SJSA1 (cell line): Measurements from ENCODE around the gene SCN1A. TPM values are rescaled to one million over a fixed set of nuclear protein-coding genes. Genes with fewer than 3 reads are reported as not detected.
"Not testable (repeated sequence)": the region's sequence is repeated elsewhere in the genome, so short reads cannot be mapped to it uniquely, and the experiment has no call there.

Experiments used
- DNase-seq, 2 experiments: peaks; one replicate each; pipeline ENCODE4 v3.0.0-alpha.2; 2015 to 2020; ENCODE audit warnings: low spot score in 2 of 2, low read depth in 1 of 2
- H3K27ac ChIP-seq: fragments of 250-450 bp; sonication (Bioruptor Pico); 2 replicates; pipeline ENCODE4 v1.5.1; 2020; ENCODE audit warnings: mild to moderate bottlenecking, moderate library complexity
- H3K27me3 ChIP-seq: fragments of 250-450 bp; sonication (Bioruptor Pico); replicated peaks from 2 replicates; pipeline ENCODE4 v1.5.1; 2020; ENCODE audit warnings: mild to moderate bottlenecking, moderate library complexity
- H3K36me3 ChIP-seq: fragments of 250-450 bp; sonication (Bioruptor Pico); 2 replicates; pipeline ENCODE4 v1.5.1; 2020; ENCODE audit warnings: mild to moderate bottlenecking
- H3K4me1 ChIP-seq: fragments of 250-450 bp; sonication (Bioruptor Pico); replicated peaks from 2 replicates; pipeline ENCODE4 v1.6.1; 2021; ENCODE audit warnings: mild to moderate bottlenecking
- H3K4me3 ChIP-seq: fragments of 250-450 bp; sonication (Bioruptor Pico); 2 replicates; pipeline ENCODE4 v1.5.1; 2020; ENCODE audit warnings: mild to moderate bottlenecking
- H3K9me3 ChIP-seq: fragments of 250-450 bp; sonication (Bioruptor Pico); replicated peaks from 2 replicates; pipeline ENCODE4 v1.5.1; 2020; ENCODE audit warnings: mild to moderate bottlenecking
- total RNA-seq: library from RNA; depleted of rRNA; stranded (reverse); fragments of >200 nt; shearing (Covaris generic); gene quantifications from 2 replicates; pipeline ENCODE4 v1.2.3, GENCODE V29; 2014

Gene SCN1A
- total RNA-seq, 1 experiment from 2014 or later = not detected

- no peaks in the 10 kb centered on the region for H3K36me3 ChIP-seq
- H3K27ac ChIP-seq = no peak overlapping the region
- H3K4me1 ChIP-seq = no peaks in the 10 kb centered on the region
- no peaks in the 10 kb centered on the region for H3K9me3 ChIP-seq
- no peaks in the 10 kb centered on the region for H3K27me3 ChIP-seq
- no peak for DNase-seq
- H3K4me3 ChIP-seq = no peak overlapping the region
Observed at GRCh38 chr2:166125557-166125956, 2.3 kb downstream of the SCN1A start.

- no peaks in the 10 kb centered on the region; the same call in 1 of the 2 replicates for H3K27me3 ChIP-seq
Observed at GRCh38 chr2:166118180-166118579, 9.6 kb downstream of the SCN1A start.

GRCh38 chr2:166117491-166117890 lies 10.3 kb downstream of the SCN1A start:
- H3K9me3 ChIP-seq = no peaks in the 10 kb centered on the region
- no peak for DNase-seq
- H3K36me3 ChIP-seq = no peaks in the 10 kb centered on the region
- H3K4me3 ChIP-seq = no peak overlapping the region
- no peak overlapping the region for H3K27ac ChIP-seq
- H3K27me3 ChIP-seq = no peaks in the 10 kb centered on the region; the same call in 1 of the 2 replicates
- no peaks in the 10 kb centered on the region for H3K4me1 ChIP-seq

More at GRCh38 chr2:166118180-166118579, 9.6 kb downstream of the SCN1A start:
- Histone ChIP-seq H3K4me1 (no peaks in the 10 kb centered on the region), H3K36me3 (no peaks in the 10 kb centered on the region), H3K27ac (no peak overlapping the region), H3K4me3 (no peak overlapping the region), H3K9me3 (no peaks in the 10 kb centered on the region)
- no peak for DNase-seq

- no peaks in the 10 kb centered on the region for H3K36me3 ChIP-seq
- H3K4me3 ChIP-seq = no peak overlapping the region
- H3K27me3 ChIP-seq = no peaks in the 10 kb centered on the region; the same call in 1 of the 2 replicates
- H3K27ac ChIP-seq = no peak overlapping the region
- H3K4me1 ChIP-seq = 0 out of 2 replicates have a peak, but pooled peaks cover 3% of the 10 kb centered on the region
- no peak for DNase-seq
- H3K9me3 ChIP-seq = no peaks in the 10 kb centered on the region
Observed at GRCh38 chr2:166115589-166115988, 12.2 kb downstream of the SCN1A start.

GRCh38 chr2:166112193-166112605 lies 15.6 kb downstream of the SCN1A start:
- Histone ChIP-seq H3K27ac (no peak overlapping the region), H3K27me3 (no peaks in the 10 kb centered on the region; the same call in 1 of the 2 replicates), H3K9me3 (no peaks in the 10 kb centered on the region), H3K4me3 (no peak overlapping the region), H3K36me3 (no peaks in the 10 kb centered on the region), H3K4me1 (0 out of 2 replicates have a peak, but pooled peaks cover 3% of the 10 kb centered on the region)
- DNase-seq = no peak

- H3K4me3 ChIP-seq = no peak overlapping the region
- H3K36me3 ChIP-seq = no peaks in the 10 kb centered on the region
- H3K27me3 ChIP-seq = no peaks in the 10 kb centered on the region
- 0 out of 2 replicates have a peak, but pooled peaks cover 2% of the 10 kb centered on the region for H3K9me3 ChIP-seq
- no peak for DNase-seq
- no peak overlapping the region for H3K27ac ChIP-seq
- H3K4me1 ChIP-seq = no peaks in the 10 kb centered on the region
Observed at GRCh38 chr2:166106431-166107015, 21.3 kb downstream of the SCN1A start.

GRCh38 chr2:166104773-166105172 lies 23.0 kb downstream of the SCN1A start:
- Histone ChIP-seq H3K4me3 (no peak overlapping the region), H3K36me3 (no peaks in the 10 kb centered on the region), H3K27me3 (no peaks in the 10 kb centered on the region), H3K27ac (no peak overlapping the region), H3K4me1 (no peaks in the 10 kb centered on the region), H3K9me3 (0 out of 2 replicates have a peak, but pooled peaks cover 2% of the 10 kb centered on the region)
- DNase-seq = no peak

- H3K27me3 ChIP-seq = no peaks in the 10 kb centered on the region
- H3K9me3 ChIP-seq = 0 out of 2 replicates have a peak, but pooled peaks cover 2% of the 10 kb centered on the region
- H3K4me1 ChIP-seq = no peaks in the 10 kb centered on the region
- no peak overlapping the region for H3K4me3 ChIP-seq
- H3K36me3 ChIP-seq = no peaks in the 10 kb centered on the region
- no peak for DNase-seq
- H3K27ac ChIP-seq = no peak overlapping the region
Observed at GRCh38 chr2:166104084-166104483, 23.7 kb downstream of the SCN1A start.

GRCh38 chr2:166103277-166103676 lies 24.5 kb downstream of the SCN1A start:
- not testable (repeated sequence) for H3K27ac ChIP-seq, H3K4me1 ChIP-seq, H3K9me3 ChIP-seq, H3K27me3 ChIP-seq, H3K36me3 ChIP-seq, DNase-seq, H3K4me3 ChIP-seq

GRCh38 chr2:166094325-166094724 lies 33.5 kb downstream of the SCN1A start:
- Histone ChIP-seq H3K36me3 (no peaks in the 10 kb centered on the region), H3K4me1 (no peaks in the 10 kb centered on the region), H3K4me3 (no peak overlapping the region), H3K9me3 (no peaks in the 10 kb centered on the region), H3K27ac (no peak overlapping the region), H3K27me3 (no peaks in the 10 kb centered on the region)
- no peak for DNase-seq

- Histone ChIP-seq H3K9me3 (no peaks in the 10 kb centered on the region), H3K27ac (no peak overlapping the region), H3K4me1 (no peaks in the 10 kb centered on the region), H3K27me3 (no peaks in the 10 kb centered on the region), H3K4me3 (no peak overlapping the region), H3K36me3 (no peaks in the 10 kb centered on the region)
- no peak for DNase-seq
Observed at GRCh38 chr2:166092889-166093288, 34.9 kb downstream of the SCN1A start.

- Histone ChIP-seq H3K27ac (no peak overlapping the region), H3K4me1 (no peaks in the 10 kb centered on the region), H3K27me3 (no peaks in the 10 kb centered on the region), H3K9me3 (no peaks in the 10 kb centered on the region), H3K4me3 (no peak overlapping the region), H3K36me3 (no peaks in the 10 kb centered on the region)
- DNase-seq = no peak
Observed at GRCh38 chr2:166091439-166091838, 36.4 kb downstream of the SCN1A start.

GRCh38 chr2:166090908-166091307 lies 36.9 kb downstream of the SCN1A start:
- no peak overlapping the region for H3K4me3 ChIP-seq
- H3K27ac ChIP-seq = no peak overlapping the region
- DNase-seq = no peak
- H3K9me3 ChIP-seq = no peaks in the 10 kb centered on the region
- H3K36me3 ChIP-seq = no peaks in the 10 kb centered on the region
- H3K4me1 ChIP-seq = no peaks in the 10 kb centered on the region
- no peaks in the 10 kb centered on the region for H3K27me3 ChIP-seq

- Histone ChIP-seq H3K36me3 (no peaks in the 10 kb centered on the region), H3K4me3 (no peak overlapping the region), H3K27ac (no peak overlapping the region), H3K9me3 (no peaks in the 10 kb centered on the region), H3K4me1 (no peaks in the 10 kb centered on the region), H3K27me3 (no peaks in the 10 kb centered on the region)
- no peak for DNase-seq
Observed at GRCh38 chr2:166090346-166090745, 37.5 kb downstream of the SCN1A start.

- Histone ChIP-seq H3K27me3 (no peaks in the 10 kb centered on the region), H3K27ac (no peak overlapping the region), H3K4me3 (no peak overlapping the region), H3K36me3 (no peaks in the 10 kb centered on the region), H3K4me1 (no peaks in the 10 kb centered on the region), H3K9me3 (no peaks in the 10 kb centered on the region)
- DNase-seq = no peak
Observed at GRCh38 chr2:166088634-166089033, 39.2 kb downstream of the SCN1A start.
